ENCODE data around the gene GLRA3. TPM values are rescaled to one million over a fixed set of nuclear protein-coding genes. Genes with fewer than 3 reads are reported as not detected.

GLRA3 gene
- polyA plus RNA-seq, 3 donors = not detected

DNA sequence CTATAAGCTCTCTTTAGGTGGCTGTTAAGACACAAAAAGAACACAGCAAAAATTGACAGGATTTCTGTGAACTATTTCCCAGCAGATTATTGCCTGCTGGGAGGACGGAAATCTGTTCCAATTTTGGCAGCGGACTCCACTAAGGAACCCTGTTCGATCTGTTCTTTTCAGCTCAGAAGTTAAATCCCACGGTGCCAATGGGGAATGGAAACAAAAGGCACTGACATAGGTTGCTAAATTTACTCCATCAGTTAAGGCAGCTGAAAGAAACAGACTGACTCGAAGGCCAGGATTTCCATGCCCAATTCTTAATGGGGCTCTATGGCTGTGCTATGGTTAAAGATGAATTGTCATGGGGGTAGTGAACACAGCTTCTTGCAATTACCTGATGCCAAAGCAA lies 180.2 kb downstream of the GLRA3 start:
- TF ChIP-seq, protein P1, sequence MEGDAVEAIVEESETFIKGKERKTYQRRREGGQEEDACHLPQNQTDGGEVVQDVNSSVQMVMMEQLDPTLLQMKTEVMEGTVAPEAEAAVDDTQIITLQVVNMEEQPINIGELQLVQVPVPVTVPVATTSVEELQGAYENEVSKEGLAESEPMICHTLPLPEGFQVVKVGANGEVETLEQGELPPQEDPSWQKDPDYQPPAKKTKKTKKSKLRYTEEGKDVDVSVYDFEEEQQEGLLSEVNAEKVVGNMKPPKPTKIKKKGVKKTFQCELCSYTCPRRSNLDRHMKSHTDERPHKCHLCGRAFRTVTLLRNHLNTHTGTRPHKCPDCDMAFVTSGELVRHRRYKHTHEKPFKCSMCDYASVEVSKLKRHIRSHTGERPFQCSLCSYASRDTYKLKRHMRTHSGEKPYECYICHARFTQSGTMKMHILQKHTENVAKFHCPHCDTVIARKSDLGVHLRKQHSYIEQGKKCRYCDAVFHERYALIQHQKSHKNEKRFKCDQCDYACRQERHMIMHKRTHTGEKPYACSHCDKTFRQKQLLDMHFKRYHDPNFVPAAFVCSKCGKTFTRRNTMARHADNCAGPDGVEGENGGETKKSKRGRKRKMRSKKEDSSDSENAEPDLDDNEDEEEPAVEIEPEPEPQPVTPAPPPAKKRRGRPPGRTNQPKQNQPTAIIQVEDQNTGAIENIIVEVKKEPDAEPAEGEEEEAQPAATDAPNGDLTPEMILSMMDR (IDR thresholded peaks at IDR 0.05) = no peak
- Histone ChIP-seq H3K4me3 (replicated peaks in 1 of 3; ENCODE audit: low read depth in 2 of 3, low read length in 3 of 3) (no peak overlapping the region), H3K4me2 (replicated peaks; ENCODE audit: extremely low read depth, low read length, poor library complexity, severe bottlenecking) (no peak overlapping the region), H3K36me3 (replicated peaks in 1 of 2; ENCODE audit: control insufficient read depth in 1 of 2, insufficient read depth in 2 of 2, low read length in 2 of 2) (no peaks in the 10 kb centered on the region), H2AFZ (ENCODE audit: insufficient read depth, low read depth, low read length, poor library complexity, severe bottlenecking) (no peak overlapping the region), H3K27me3 (ENCODE audit: control insufficient read depth in 2 of 2, insufficient read depth in 2 of 2, low read length in 2 of 2) (no peaks in the 10 kb centered on the region), H3K9ac (ENCODE audit: insufficient read depth, low read length, poor library complexity, severe bottlenecking) (no peak overlapping the region), H3K4me1 (ENCODE audit: control insufficient read depth in 1 of 2, insufficient read depth in 2 of 2, low read length in 2 of 2) (no peaks in the 10 kb centered on the region), H4K20me1 (ENCODE audit: insufficient read depth, low read length) (no peaks in the 10 kb centered on the region), H3K27ac (ENCODE audit: low read depth in 1 of 2, low read length in 2 of 2) (no peak overlapping the region), H3K9me3 (replicated peaks in 1 of 2; ENCODE audit: control insufficient read depth in 1 of 2, insufficient read depth in 1 of 2, low read length in 2 of 2) (no peaks in the 10 kb centered on the region), H3K79me2 (ENCODE audit: insufficient read depth, low read length) (no peaks in the 10 kb centered on the region)
- no peaks in the 10 kb centered on the region for H3K4me1 Mint-ChIP-seq
- peaks cover 0 to 2% (median 0%) of the 10 kb centered on the region in 3 donors for H3K27me3 Mint-ChIP-seq (ENCODE audit: low read depth in 3 of 3)
- H3K36me3 Mint-ChIP-seq = no peaks in the 10 kb centered on the region
- H3K4me3 Mint-ChIP-seq = no peak overlapping the region
- H3K27ac Mint-ChIP-seq = no peak overlapping the region
- peaks cover 0 to 3% (median 0%) of the 10 kb centered on the region in 7 donors for H3K9me3 Mint-ChIP-seq
- no peak for DNase-seq
- 87% methylated on average over 5 of the region's 5 CpGs for WGBS (ENCODE audit: insufficient coverage)
- intact Hi-C loops (cut with micrococcal nuclease) = no loop called here

DNA sequence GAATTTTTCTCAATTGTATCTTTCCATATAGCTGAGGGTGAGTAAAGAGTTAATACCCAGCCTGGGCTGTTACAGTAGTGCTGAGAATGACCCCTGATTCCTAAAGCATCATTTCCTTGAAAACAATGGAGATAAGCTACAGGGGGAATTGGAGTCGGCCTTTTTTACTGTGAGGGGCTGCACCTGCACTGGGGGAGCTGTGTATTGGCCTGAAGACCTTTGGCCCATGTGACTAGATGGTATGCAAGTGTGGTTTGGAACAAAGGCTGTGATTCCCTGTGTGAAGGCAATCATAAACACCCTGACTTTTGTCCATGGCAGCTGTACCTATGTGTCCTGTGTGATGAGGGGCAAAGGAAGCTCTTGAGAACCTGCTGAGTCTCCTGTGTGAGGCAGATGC lies 182.7 kb downstream of the GLRA3 start:
- Histone ChIP-seq H2AFZ (ENCODE audit: insufficient read depth, low read depth, low read length, poor library complexity, severe bottlenecking) (no peak overlapping the region), H3K9me3 (replicated peaks in 1 of 2; ENCODE audit: control insufficient read depth in 1 of 2, insufficient read depth in 1 of 2, low read length in 2 of 2) (no peaks in the 10 kb centered on the region), H3K4me3 (replicated peaks in 1 of 3; ENCODE audit: low read depth in 2 of 3, low read length in 3 of 3) (no peak overlapping the region), H3K9ac (ENCODE audit: insufficient read depth, low read length, poor library complexity, severe bottlenecking) (no peak overlapping the region), H3K4me1 (ENCODE audit: control insufficient read depth in 1 of 2, insufficient read depth in 2 of 2, low read length in 2 of 2) (no peaks in the 10 kb centered on the region), H3K4me2 (replicated peaks; ENCODE audit: extremely low read depth, low read length, poor library complexity, severe bottlenecking) (no peak overlapping the region), H3K27ac (ENCODE audit: low read depth in 1 of 2, low read length in 2 of 2) (no peak overlapping the region), H3K79me2 (ENCODE audit: insufficient read depth, low read length) (no peaks in the 10 kb centered on the region), H4K20me1 (ENCODE audit: insufficient read depth, low read length) (no peaks in the 10 kb centered on the region), H3K27me3 (ENCODE audit: control insufficient read depth in 2 of 2, insufficient read depth in 2 of 2, low read length in 2 of 2) (no peaks in the 10 kb centered on the region), H3K36me3 (replicated peaks in 1 of 2; ENCODE audit: control insufficient read depth in 1 of 2, insufficient read depth in 2 of 2, low read length in 2 of 2) (no peaks in the 10 kb centered on the region)
- DNase-seq = no peak
- Mint-ChIP-seq H3K9me3 (peaks cover 0 to 3% (median 0%) of the 10 kb centered on the region in 7 donors), H3K36me3 (no peaks in the 10 kb centered on the region), H3K4me1 (no peaks in the 10 kb centered on the region), H3K27ac (no peak overlapping the region), H3K27me3 (ENCODE audit: low read depth in 3 of 3) (peaks cover 0 to 2% (median 0%) of the 10 kb centered on the region in 3 donors), H3K4me3 (no peak overlapping the region)
- no CpG with 5 or more reads among the region's 1 CpG for WGBS (ENCODE audit: insufficient coverage)
- intact Hi-C loops (cut with micrococcal nuclease) = no loop called here
- TF ChIP-seq, protein P1 (IDR thresholded peaks at IDR 0.05) = no peak

Measured in CD14-positive monocyte (primary cell).